HG02938 (cell line): ENCODE results near the gene CDK8.

Experiments
- ATAC-seq: cut with Tn5 transposase; IDR thresholded peaks from one replicate; pipeline ENCODE4 v1.9.1; 2021; ENCODE audit warnings: mild to moderate bottlenecking, moderate library complexity; ENCODE audit not compliant: unreplicated experiment

CDK8 gene

DNA sequence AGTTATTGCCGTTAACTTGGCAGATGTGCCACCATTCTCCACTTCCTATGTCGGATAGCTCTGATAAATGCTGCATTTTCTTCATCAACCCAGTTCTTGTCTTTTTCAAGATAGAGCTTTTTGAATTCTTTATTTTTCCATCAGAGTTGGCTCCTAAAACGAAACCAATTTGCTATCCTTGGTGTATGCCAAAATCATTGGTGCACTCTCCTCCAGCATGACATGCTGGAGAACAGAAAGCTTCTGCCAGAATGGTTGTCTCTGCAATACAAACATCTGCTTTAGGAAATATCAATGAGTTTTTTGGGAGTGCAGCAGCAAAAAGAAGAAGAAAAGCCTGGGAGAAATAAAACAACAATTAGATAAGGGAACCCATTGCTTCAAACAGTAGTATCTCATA, 124.2 kb downstream of the CDK8 start:
- ATAC-seq = no peak

DNA sequence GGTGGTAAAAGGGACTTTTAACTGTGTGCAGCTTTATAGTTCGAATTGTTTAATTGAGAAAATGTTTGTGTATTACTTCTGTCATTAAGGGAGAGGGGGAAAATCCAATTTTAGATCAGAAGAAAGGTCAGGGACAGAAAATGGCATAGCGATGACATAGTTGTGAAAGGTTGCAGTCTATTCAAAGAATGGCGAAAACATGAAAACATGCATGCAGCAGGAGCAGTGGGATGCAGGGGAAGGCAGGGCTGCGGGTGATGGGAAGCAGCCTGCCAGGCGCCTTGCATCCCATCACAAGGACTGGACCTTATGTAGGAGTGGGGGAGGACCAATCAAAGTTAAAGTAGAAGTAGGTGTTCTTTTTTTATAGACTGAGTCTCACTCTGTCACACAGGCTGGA, 125.9 kb downstream of the CDK8 start:
- ATAC-seq = no peak

GRCh38 chr13:26380930-26381329, 127.0 kb downstream of the CDK8 start:
- ATAC-seq = no peak

DNA sequence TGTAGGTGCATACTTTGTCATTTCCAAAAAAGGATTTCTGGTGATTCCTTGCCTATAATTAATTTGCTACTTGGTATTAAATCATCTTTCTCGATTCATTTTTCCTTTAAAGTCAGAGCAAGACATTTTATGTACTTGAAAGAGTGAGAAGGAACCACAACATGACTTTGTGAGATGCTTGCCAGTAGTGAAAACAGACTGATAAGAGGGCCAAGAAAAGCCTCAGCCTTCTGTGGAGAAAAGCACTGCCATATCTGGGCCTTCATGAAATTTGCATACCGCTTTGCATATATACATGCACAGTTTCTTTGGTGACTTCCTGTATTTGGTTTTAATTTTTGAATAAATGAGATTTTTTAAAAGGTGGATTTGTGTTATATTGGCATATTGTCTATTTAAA, 128.4 kb downstream of the CDK8 start:
- ATAC-seq = no peak

DNA sequence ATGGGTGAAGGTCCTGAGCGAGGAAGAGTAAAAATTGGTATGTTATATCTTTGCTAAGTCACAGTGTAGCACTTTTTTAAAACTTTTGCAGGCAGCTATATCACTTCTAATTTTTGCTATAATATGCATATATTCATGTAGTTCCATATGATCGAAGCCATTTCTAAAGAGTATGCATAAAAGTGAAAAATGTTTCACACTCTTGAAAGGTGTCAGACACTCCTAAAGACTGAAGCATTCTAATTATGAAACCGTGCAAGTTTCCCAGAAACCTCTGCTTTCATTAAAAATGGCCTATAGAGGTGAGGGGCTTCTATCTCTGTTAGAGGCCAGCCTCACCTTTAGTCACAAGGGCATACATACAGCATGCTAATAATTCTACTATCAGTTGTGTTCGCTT, 128.9 kb downstream of the CDK8 start:
- ATAC-seq = no peak

DNA sequence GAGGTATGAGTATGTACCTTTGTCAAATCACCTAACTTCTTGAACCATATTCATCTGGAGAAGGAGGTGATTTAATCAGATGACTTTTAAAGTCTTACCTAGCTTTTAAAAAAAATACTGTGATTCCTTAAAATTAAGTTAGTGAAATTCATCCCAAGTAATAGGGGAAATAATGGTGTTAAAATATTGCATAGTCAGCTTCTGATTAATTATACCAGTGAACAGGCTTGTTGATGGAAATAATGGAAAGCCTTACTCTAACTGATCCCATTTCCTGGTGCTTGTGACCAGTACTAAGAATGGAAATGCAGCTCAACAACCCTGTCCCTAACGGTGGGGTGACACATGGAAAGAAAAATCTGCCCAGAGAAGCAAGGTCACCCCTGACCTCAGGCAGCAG, 130.7 kb downstream of the CDK8 start:
- no peak for ATAC-seq

DNA sequence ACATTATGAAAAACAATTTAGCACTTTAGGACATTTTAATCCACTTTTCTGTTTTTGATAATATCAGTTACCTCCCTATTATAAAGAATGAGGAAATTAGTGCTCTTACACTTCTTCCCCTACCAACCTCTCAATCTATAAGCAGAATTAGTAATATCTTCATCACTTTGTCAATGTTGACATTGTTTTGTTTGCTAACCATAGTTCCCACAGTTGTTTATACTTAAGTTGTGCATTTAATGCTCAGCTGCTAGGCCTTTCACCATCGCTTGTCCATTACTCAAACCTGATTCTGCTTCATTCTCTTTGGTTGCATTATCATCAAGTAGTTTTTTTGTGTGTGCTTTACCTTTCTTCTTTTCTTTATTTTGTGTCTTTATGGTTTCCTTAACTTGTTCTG, 132.1 kb downstream of the CDK8 start:
- ATAC-seq = no peak

DNA sequence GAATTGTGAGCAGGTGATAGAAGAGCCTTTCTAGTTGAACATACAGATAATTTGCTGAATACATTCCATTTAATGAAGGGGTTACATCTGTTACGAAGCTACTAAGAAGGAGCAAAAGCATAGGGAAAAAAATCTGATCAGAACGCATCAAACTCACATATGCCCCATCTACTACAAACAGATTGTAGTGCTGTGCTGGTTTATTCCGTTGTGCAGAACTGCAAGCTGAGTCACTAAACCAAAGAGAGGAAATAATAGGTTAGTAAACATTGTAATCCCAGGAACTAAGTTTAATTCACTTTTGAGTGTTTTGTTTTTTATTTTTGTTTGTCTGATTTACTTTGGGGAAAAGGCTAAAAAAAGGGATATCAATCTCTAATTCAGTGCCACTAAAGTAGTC, 136.3 kb downstream of the CDK8 start:
- ATAC-seq = no peak

- ATAC-seq = no peak
Observed at GRCh38 chr13:26400545-26400944, 146.6 kb downstream of the CDK8 start.

- no peak for ATAC-seq
Observed at GRCh38 chr13:26401069-26401468, 147.1 kb downstream of the CDK8 start.

- ATAC-seq = no peak
Observed at GRCh38 chr13:26401578-26402021, 147.7 kb downstream of the CDK8 start.

- ATAC-seq = no peak
Observed at GRCh38 chr13:26406791-26407190, 152.9 kb downstream of the CDK8 start.

DNA sequence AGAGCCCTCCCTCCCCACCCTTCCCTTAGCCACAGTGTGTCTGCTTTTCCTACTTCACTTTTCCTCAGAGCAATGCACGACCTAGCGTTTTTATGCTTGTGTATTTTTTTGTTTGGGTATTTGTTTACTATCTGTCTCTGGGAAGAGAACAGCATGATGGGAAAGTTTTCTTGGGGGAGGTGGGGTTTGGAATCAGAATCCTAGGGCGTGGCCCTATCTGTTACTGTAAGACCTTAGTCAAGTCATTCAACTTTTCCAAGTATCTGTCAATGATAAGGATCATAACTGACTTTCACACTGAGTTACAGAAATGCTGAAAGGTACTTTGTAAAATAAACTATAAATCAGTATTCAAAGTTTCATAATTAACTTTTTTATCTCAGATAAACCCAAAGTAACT, 157.3 kb downstream of the CDK8 start:
- no peak for ATAC-seq

GRCh38 chr13:26412263-26412662, 158.3 kb downstream of the CDK8 start:
- ATAC-seq = no peak

DNA sequence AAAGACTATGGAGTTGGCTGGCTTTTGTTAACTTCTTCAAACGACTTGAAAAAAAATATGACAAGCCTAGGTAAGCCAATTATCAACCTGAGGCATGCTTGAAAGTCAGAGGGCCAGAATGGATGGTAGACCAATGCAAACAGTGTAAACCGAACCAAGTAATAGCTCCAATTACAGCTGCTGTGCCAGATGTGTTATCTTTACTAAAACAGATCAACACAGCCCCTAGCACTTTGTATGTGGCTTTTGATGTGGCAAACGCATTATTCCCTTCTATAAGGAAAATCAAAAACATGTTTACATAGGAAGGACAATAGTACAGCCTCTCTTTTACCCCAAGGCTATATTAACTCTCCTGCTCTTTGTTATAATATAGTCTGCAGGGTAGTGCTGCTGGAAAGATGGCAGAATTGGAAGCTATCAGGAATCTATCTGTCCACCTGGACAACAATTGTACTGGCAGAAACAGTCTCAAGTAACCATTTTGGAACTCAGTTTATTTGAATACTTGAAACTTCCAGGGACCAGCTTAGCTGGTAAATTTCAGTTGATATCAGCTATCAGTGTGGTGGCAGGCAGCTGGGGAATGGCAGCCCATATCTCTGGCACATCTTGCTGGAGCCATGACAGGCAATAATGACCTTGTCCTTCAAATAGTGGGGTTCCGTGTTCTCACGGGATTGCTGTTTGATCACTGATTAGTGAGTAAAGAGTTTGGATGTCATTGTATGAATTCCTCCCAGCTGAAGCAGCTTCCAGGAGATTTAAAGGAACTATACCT, 159.2 kb downstream of the CDK8 start:
- ATAC-seq = no peak

DNA sequence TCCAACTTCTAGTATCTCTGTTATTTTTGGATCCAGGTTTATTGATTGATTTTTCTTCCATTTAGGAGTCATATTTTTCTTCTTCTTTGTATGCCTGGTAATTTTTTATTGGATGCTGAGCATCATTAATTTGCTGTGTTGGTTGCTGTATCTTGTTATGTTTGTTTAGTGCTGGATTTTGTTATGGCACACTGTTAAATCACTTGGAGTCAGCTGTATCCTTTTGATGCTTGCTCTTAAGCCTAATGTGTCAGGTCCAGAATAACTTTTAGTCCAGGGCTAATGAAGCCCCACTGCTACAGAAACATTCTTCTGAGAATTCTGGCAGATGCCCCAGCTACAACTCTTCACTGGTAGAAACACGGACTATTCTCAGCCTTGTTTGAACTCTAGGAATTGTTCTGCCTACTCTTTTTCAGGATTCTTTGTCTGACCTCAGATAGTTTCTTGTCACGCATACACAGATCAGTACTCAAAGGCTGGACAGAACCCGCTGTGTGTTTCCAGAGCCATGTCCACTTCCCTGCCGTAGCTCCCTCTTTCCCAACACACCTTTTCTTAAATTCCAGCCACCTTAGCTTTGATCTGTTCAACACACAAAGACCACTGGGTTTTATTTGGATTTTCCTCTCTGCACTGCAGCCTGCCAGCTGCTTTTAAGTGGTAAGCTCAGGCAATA, 166.5 kb downstream of the CDK8 start:
- no peak for ATAC-seq

GRCh38 chr13:26422036-26422435, 168.1 kb downstream of the CDK8 start:
- ATAC-seq = no peak

- ATAC-seq = no peak
Observed at GRCh38 chr13:26423629-26424028, 169.7 kb downstream of the CDK8 start.

GRCh38 chr13:26424181-26424580, 170.3 kb downstream of the CDK8 start:
- ATAC-seq = no peak

DNA sequence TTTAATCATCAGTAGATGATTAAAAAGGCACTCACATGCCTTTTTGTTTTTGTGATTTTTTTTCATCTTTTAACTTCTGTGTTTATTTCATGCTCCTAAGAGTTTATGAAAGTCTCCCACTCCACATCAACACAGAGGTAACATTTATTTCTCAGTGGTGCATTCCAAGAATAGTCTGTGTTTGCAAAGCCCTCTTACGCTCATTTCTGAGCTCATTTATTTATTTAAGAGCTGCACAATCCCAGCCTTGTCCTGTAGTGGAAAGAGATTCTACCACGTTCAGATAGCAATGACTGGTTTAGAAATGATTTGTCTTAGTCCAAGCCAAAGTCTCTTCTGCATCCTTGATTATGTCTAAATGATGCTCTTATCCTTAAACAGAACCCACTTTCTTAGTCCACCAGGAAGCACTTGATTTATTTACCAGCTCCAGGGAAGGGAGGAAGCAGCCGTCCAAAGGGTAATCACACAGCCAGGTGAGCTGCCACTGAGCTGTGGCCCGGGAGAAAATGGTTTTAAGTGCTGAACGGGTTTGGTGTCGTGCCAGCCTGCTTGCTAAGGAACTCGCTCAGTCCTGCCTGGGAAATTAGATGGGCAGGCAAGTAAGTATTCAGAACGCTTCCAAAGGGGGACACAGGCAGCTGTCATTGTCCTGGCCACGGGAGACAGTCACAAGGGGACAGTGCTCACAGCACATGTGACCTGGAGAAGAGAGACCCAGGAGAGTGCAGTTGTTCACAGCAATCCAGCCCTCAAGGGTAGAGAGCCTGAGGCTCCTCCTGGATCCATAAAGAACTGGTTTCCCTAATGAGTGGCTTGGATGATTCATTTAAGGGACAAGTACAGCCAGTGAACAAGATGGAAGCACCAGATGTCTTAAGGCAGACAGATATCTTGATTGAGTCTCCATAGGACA, 171.8 kb downstream of the CDK8 start:
- no peak for ATAC-seq

- no peak for ATAC-seq
Observed at GRCh38 chr13:26433776-26434175, 179.8 kb downstream of the CDK8 start.

DNA sequence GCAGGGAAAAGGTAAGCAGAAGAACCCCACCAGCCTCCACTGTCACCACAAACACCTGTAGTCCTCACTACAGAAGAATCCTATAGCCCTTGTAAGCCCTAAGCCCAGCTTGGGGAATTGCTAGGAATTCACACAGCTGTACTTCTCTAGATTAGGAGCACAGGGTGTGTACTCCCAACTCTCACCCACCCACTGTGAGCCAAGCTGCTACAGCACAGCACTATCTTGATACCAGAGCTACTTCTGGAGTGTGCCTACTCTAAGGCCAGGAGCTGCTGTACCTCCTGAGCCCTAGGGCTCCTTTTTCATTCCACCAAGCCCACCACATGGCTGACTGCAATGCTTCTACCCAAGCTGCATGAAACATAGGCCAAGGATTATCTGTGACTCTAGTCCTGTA, 181.2 kb downstream of the CDK8 start:
- ATAC-seq = no peak
